Right cardiac atrium (tissue), 5 donors: ENCODE data around the gene ZNF283. TPM values are rescaled to one million over a fixed set of nuclear protein-coding genes. Genes with fewer than 3 reads are reported as not detected.
A peak's percentile ranks its signal among the peaks of the same experiment; 100 is the strongest.
"Not testable (repeated sequence)": the region's sequence is repeated elsewhere in the genome, so short reads cannot be mapped to it uniquely, and the experiment has no call there.

Experiments
- ATAC-seq, 2 donors: fragments of 200-7000 bp; cut with Tn5 transposase; one replicate each; pipeline versions ENCODE4 v1.8.0 to v1.9.1; 2020; ENCODE audit warnings: moderate library complexity in 2 of 2, mild to moderate bottlenecking in 1 of 2
- DNase-seq, 3 donors: peaks; one replicate each; pipeline ENCODE4 v3.0.0-alpha.2; 2020
- H3K27ac ChIP-seq: one replicate; pipeline ENCODE4 v1.5.1; 2013; ENCODE audit warnings: mild to moderate bottlenecking, low read length, control low read depth, moderate library complexity
- H3K27me3 ChIP-seq: one replicate; pipeline ENCODE4 v1.6.1; 2013; ENCODE audit not compliant: control insufficient read depth, insufficient read depth
- H3K4me1 ChIP-seq: one replicate; pipeline ENCODE4 v1.6.1; 2013; ENCODE audit warnings: low read length; ENCODE audit not compliant: control insufficient read depth, insufficient read depth
- H3K4me3 ChIP-seq: one replicate; pipeline ENCODE4 v1.5.1; 2013; ENCODE audit warnings: low read length, control low read depth
- H3K9me3 ChIP-seq: one replicate; pipeline ENCODE4 v1.6.1; 2013; ENCODE audit warnings: low read length; ENCODE audit not compliant: control insufficient read depth
- WGBS: extraction: QIAGEN DNeasy Blood & Tissue Kit; methylation state at CpG from one replicate; pipeline ENCODE4 v1.1.7; 2013; 5-methylcytosine and 5-hydroxymethylcytosine counted together
- intact Hi-C, 4 donors: fragments of 100-400 bp; cut with DNase I; formaldehyde crosslinking; loops; one replicate each; pipeline versions ENCODE4 v1.11.0 to v1.14.0; 2022 to 2023
- polyA plus RNA-seq: library from polyadenylated mRNA; stranded (reverse); fragments of 200-250 nt; gene quantifications from one replicate; pipeline ENCODE4 v1.2.3, GENCODE V29; 2013
- total RNA-seq, 4 donors: library from RNA; stranded (reverse); fragmentation: NEBNext Ultra II Directional; extraction: Animal tissue kit (Norgen Biotek cat#: 25700); gene quantifications; one replicate each; pipeline ENCODE4 v1.2.1, GENCODE V29; 2021
- donor health status: healthy with polysubstance abuse.
- donor health status: DM: no; HTN: yes; CAD: no.
- donor health status: DM: no; HTN: no; CAD: no.
- donor health status: DM: no; HTN: yes; CAD: no; lungs with severe emphysema.
- donor health status: DM: yes; HTN: yes; CAD: no.

Gene ZNF283
- total and polyA plus RNA-seq, 5 donors, result 4.7 to 13.8 (median 11.0) TPM

DNA sequence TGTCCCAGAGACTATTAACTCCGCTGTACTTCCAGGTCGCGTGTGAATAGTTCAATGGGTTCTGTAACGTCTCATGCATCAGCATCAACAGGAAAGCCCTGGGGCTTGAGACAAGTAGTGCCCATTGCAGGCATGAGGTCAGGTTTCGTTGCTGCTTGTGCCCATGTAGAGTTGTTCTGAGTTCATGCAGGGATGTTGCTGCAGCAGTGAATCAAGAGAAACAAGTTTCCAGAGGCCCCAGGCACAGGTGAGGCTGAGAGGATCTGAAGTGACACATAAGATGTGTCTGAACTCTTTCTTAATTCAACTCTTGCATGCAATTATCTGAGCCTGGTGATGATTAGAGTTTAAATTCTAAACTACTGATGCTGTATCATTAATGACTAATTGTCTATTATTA is 8.6 kb upstream of the ZNF283 start:
- no peaks in the 10 kb centered on the region for H3K9me3 ChIP-seq
- no peak for DNase-seq
- intact Hi-C loops, result no loop called here
- no peak for ATAC-seq
- no peaks in the 10 kb centered on the region for H3K27me3 ChIP-seq
- 78% methylated on average over 5 of the region's 5 CpGs for WGBS
- H3K4me3 ChIP-seq, result no peak overlapping the region
- peaks cover 2% of the 10 kb centered on the region for H3K4me1 ChIP-seq
- no peak overlapping the region for H3K27ac ChIP-seq

DNA sequence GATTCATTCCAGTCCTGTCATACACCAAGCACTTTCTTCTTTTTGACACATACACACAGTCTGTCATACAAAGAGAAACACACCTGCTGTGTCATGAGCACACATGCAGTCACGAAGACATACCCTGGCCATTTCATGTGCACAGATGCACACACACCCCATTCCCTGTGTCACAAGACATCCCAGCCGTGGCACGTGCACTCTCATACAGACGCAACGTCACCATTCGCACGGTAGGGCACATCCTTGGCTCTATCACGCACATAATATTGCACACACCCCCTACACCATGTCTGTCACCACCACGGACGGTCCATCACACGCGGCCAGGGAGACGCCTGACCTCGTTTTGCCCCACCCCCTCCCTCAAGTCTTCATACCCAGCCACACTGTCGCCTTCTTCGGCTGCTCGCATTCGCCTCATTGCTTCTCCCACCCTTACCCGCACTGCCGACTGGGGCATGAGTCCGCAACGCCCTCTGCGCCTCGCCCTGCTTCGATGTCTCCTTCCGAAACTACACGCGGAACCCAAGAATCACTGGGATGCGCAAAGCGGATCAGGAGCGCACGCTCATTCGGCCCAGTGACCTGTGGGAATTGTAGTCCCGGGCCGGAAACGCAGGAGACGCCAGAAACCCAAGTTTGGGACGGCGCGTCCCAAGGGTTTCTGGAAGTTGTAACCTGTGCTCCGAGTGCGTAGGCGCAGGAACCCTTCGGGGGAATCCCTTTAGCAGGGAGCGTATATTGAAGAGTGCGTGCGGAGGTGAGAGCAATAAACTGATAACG is 6.8 kb upstream of the ZNF283 start:
- Histone ChIP-seq H3K9me3 (no peaks in the 10 kb centered on the region), H3K4me3 (peak overlapping the region; percentile 30), H3K27me3 (no peaks in the 10 kb centered on the region), H3K27ac (no peak overlapping the region), H3K4me1 (peaks cover 2% of the 10 kb centered on the region)
- intact Hi-C loops, result no loop called here
- DNase-seq (peak; percentile 65 to 81 (median 80)), ATAC-seq (peak; percentile 88 to 89)
- WGBS, result 11% methylated on average over 48 of the region's 48 CpGs

DNA sequence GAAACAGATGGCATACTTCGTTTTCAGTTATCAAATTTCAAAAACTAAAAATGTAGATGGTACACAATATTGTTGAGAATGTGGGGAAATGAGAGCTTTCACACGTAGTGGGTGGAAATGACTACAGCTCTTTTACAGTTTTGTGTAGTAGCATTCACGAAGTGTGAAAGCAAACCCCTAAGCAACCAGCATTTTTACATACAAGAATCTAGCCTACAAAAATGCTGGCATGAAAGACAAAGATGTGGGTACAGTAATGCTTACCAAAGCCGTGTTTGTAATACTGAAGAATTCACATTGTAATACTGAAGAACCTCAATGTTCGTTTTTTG is 6.3 kb upstream of the ZNF283 start:
- DNase-seq, result no peak
- Histone ChIP-seq H3K4me1 (peaks cover 2% of the 10 kb centered on the region), H3K27me3 (no peaks in the 10 kb centered on the region), H3K27ac (no peak overlapping the region), H3K4me3 (peak overlapping the region; percentile 30), H3K9me3 (no peaks in the 10 kb centered on the region)
- intact Hi-C loops, result no loop called here
- ATAC-seq, result no peak
- WGBS, result 33% methylated on average over 5 of the region's 5 CpGs

DNA sequence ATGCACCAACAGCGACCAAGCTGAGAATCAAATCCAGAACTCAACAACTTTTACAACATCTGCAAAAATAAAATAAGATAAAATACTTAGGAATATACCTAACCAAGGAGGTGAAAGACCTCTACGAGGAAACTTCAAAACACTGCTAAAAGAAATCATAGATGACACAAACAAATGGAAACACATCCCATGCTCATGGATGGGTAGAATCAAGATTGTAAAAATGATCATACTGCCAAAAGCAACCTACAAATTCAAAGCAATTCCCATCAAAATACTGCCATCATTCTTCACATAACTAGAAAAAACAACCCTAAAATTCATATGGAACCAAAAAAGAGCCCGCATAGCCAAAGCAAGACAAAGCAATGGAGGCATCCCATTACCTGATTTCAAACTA is 3.3 kb upstream of the ZNF283 start:
- DNase-seq, intact Hi-C loops, ATAC-seq, H3K4me1 ChIP-seq, H3K4me3 ChIP-seq, H3K27ac ChIP-seq, H3K27me3 ChIP-seq, H3K9me3 ChIP-seq: not testable (repeated sequence)
- 84% methylated on average over 3 of the region's 3 CpGs for WGBS

DNA sequence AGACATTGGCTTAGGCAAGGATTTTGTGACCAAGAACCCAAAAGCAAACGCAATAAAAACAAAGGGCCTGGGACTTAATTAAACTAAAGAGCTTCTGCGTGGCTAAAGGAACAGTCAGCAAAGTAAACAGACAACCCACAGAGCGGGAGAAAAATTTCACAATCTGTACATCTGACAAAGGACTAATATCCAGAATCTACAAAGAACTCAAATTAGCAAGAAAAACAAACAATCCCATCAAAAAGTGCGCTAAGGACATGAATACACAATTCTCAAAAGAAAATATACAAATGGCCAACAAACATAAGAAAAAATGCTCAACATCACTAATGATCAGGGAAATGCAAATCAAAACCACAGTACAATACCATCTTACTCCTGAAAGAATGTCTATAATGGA is 2.5 kb upstream of the ZNF283 start:
- H3K4me1 ChIP-seq, H3K4me3 ChIP-seq, H3K27ac ChIP-seq, DNase-seq, ATAC-seq, intact Hi-C loops, H3K27me3 ChIP-seq, H3K9me3 ChIP-seq: not testable (repeated sequence)
- 67% methylated on average over 4 of the region's 4 CpGs for WGBS

DNA sequence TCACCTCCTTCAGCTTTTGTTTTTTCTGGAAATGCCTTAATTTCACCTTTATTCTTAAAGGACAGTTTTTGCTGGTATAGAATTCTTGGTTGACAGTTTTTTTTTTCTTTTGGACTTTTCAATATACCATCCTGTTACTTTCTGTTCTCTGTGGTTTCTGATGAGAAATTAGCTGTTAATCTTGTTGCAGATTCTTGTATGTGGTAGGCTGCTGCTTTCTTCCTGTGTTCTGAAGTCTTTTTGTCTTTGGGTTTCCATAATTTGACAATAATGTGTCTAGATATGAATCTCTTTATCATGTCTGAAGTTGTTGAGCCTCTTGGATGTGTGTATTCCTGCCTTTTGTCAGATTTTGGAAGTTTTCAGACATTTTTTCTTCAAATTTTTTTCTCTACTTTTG is 12.0 kb downstream of the ZNF283 start:
- DNase-seq, result no peak
- Histone ChIP-seq H3K27ac (no peak overlapping the region), H3K4me1 (no peaks in the 10 kb centered on the region), H3K9me3 (peaks cover 18% of the 10 kb centered on the region), H3K4me3 (no peak overlapping the region), H3K27me3 (no peaks in the 10 kb centered on the region)
- intact Hi-C loops, result no loop called here
- ATAC-seq, result no peak

DNA sequence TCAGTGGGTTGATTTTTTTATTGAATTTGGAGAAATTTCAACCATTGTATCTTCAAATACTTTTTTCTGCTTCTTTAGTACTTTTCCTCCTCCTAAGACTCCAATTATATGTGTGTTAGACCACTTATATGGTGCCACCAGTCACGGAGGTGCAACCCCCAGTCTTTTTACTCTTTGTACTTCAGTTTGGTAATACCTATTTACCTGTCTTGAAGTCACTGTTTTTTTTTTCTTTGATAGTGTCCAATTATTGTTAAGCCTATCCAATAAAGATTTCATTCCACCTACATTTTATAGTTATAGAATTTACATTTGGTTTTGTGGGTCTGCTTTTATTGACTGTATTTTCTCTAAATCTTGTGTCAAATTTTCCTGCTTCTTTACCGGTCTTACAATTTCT is 14.9 kb downstream of the ZNF283 start:
- ATAC-seq (no peak), DNase-seq (no peak)
- Histone ChIP-seq H3K27me3 (no peaks in the 10 kb centered on the region), H3K4me3 (no peak overlapping the region), H3K4me1 (no peaks in the 10 kb centered on the region), H3K9me3 (peaks cover 13% of the 10 kb centered on the region), H3K27ac (no peak overlapping the region)
- WGBS, result 50% methylated on average over 2 of the region's 2 CpGs
- intact Hi-C loops, result no loop called here

DNA sequence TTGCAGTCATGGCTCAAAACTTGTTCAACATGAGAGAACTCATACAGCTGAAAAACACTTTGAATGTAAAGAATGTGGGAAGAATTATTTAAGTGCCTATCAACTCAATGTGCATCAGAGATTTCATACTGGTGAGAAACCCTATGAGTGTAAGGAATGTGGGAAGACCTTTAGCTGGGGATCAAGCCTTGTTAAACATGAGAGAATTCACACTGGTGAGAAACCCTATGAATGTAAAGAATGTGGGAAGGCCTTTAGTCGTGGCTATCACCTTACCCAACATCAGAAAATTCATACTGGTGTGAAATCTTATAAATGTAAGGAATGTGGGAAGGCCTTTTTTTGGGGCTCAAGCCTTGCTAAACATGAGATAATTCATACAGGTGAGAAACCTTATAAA is 20.1 kb downstream of the ZNF283 start:
- DNase-seq, result no peak
- Histone ChIP-seq H3K27ac (no peak overlapping the region), H3K9me3 (peaks cover 14% of the 10 kb centered on the region), H3K4me3 (no peak overlapping the region), H3K4me1 (no peaks in the 10 kb centered on the region), H3K27me3 (no peaks in the 10 kb centered on the region)
- intact Hi-C loops, result no loop called here
- 95% methylated on average over 1 of the region's 1 CpG for WGBS
- ATAC-seq, result no peak

DNA sequence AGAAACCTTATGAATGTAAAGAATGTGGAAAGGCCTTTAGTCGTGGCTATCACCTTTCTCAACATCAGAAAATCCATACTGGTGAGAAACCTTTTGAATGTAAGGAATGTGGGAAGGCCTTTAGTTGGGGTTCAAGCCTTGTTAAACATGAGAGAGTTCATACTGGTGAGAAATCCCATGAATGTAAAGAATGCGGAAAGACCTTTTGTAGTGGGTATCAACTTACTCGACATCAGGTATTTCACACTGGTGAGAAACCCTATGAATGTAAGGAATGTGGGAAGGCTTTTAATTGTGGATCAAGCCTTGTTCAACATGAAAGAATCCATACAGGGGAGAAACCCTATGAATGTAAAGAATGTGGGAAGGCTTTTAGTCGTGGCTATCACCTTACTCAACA is 20.8 kb downstream of the ZNF283 start:
- WGBS, result 90% methylated on average over 4 of the region's 4 CpGs
- H3K9me3 ChIP-seq, result peaks cover 12% of the 10 kb centered on the region
- no peak overlapping the region for H3K27ac ChIP-seq
- intact Hi-C loops, result no loop called here
- no peaks in the 10 kb centered on the region for H3K4me1 ChIP-seq
- no peaks in the 10 kb centered on the region for H3K27me3 ChIP-seq
- no peak for ATAC-seq
- H3K4me3 ChIP-seq, result no peak overlapping the region
- DNase-seq, result no peak

DNA sequence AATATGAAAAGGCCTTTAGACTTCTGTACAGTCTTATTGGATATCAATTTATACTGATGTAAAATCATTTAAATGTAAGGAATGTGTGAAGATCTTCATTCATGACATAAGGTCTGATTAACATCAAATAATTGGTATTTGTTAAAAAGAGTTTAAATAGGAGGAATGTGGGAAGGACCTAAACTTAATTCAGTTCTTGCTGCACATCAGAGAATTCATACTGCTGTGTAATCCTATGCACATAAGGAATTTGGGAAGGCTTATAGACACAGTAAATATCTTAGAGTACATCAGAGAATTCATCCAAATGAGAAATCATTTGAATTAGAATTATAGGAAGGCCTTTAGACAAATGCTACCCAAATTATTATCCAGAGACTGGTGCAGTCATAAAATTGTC is 21.7 kb downstream of the ZNF283 start:
- H3K27ac ChIP-seq, result no peak overlapping the region
- H3K9me3 ChIP-seq, result peaks cover 13% of the 10 kb centered on the region
- intact Hi-C loops, result no loop called here
- no peak for DNase-seq
- H3K4me3 ChIP-seq, result no peak overlapping the region
- no peaks in the 10 kb centered on the region for H3K4me1 ChIP-seq
- H3K27me3 ChIP-seq, result no peaks in the 10 kb centered on the region
- ATAC-seq, result no peak

DNA sequence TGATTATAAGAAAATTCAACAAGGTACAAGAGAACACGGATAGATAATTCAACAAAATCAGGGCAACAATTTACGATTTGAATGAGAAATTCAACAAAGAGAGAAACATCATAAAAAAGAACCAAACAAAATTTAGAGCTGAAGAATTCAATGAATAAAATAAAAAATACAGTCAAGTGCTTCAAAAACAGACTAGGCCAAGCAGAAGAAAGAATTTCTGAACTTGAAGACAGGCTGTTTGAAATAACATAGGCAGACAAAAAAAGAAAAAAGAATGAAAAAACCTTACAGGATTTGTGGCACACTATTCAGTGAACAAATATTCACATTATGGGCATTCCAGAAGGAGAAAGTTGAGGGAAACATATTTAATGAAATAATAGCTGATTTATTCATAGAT is 31.1 kb downstream of the ZNF283 start:
- no peak overlapping the region for H3K4me3 ChIP-seq

DNA sequence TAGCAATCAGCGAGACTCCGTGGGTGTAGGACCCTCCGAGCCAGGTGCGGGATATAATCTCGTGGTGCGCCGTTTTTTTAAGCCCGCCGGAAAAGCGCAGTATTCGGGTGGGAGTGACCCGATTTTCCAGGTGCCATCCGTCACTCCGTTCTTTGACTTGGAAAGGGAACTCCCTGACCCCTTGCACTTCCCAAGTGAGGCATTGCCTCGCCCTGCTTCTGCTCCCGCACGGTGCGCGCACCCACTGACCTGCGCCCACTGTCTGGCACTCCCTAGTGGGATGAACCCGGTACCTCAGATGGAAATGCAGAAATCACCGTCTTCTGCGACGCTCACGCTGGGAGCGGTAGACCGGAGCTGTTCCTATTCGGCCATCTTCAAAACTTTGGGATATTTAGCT is 39.8 kb downstream of the ZNF283 start:
- WGBS, result 97% methylated on average over 28 of the region's 28 CpGs
- intact Hi-C loops, result not testable (repeated sequence)

More for the DNA sequence above, 31.1 kb downstream of the ZNF283 start:
- H3K4me1 ChIP-seq, result no peaks in the 10 kb centered on the region
- WGBS, result 97% methylated on average over 2 of the region's 2 CpGs
- H3K9me3 ChIP-seq, result peaks cover 5% of the 10 kb centered on the region
- H3K27me3 ChIP-seq, result no peaks in the 10 kb centered on the region
- DNase-seq (no peak), ATAC-seq (no peak)
- no peak overlapping the region for H3K27ac ChIP-seq
- intact Hi-C loops, result no loop called here

More for the DNA sequence above, 39.8 kb downstream of the ZNF283 start:
- H3K4me3 ChIP-seq, H3K27me3 ChIP-seq, H3K4me1 ChIP-seq, ATAC-seq, H3K9me3 ChIP-seq, DNase-seq, H3K27ac ChIP-seq: not testable (repeated sequence)
